GM21723 (cell line): ENCODE measurements around the gene RNF114.
"Not testable (repeated sequence)": the region's sequence is repeated elsewhere in the genome, so short reads cannot be mapped to it uniquely, and the experiment has no call there.

ENCODE experiments used
- ATAC-seq: cut with Tn5 transposase; IDR thresholded peaks from one replicate; pipeline ENCODE4 v1.9.1; 2021; ENCODE audit warnings: mild to moderate bottlenecking, moderate library complexity; ENCODE audit not compliant: unreplicated experiment

Gene RNF114

DNA sequence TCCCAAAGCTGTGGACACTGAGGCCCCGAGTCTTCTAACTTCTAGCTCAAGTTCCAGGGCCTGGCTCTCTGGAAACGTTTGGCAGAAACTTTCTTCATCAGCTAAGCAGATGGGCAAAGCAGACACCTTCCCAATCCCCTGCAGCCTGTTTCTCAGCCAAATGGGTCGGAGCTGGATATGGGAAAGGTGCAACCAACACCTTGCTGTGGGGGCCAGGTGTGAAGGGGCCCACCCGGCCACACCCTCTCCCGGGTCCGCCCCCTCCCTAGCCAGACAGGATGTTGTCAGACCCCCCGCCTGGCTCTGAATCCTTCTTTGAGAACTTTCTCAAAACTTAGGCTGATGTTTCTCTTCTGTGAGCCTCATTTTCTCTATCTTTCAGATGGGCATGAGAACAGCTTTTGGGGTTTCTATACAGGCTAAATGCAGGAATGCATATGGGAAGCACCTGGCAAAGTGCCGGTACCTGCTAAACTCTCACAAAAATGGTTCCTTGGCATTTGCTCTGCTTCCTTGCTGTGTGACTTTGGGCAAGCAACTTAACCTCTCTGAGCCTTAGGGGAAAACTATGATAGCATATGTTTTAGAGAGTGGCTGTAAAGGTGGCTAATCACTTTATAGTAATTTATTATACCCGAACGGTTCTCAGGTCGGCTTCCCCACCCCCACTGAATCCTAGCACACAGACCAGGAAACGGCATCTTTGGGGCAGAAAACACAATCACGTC is 48.4 kb downstream of the RNF114 start:
- no peak for ATAC-seq

DNA sequence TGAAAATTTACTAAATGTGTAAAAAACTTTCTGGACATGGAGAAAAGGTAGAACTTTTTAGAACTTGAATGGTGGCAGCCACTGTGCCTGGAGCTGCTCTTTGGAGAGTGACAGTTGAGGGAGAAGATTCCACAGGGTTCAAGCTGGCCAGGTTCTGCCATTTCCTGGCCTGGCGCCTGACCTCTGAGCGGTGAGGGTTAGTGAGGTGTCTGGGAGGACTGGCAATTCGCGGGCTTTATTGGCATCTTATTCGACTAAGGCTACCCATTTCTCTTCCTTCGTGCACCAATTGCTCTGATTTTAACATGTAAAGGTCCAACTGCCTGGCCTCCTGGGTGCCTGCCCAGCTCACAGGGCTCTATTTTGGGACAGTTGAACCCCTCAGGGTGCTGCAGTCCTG is 49.0 kb downstream of the RNF114 start:
- ATAC-seq = no peak

DNA sequence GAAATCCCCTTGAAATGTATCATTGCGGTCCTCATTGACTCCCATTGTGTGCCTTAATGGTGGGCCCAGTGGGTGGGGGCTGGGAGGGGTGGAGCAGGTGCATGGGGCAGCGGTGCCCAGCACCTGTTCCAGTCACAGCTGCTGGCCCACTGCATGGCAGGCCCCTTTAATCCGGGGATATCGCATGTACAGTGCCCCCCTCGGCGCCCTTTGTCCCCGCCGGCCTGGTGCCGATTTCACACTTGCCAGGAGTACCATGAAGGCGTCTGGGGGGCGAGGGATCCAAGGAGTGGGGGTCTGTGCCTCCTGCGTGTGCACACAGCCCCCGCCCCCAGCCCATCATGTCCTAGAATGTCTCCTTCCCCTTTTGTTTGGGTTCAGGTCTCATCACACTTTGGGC is 49.4 kb downstream of the RNF114 start:
- ATAC-seq = no peak

DNA sequence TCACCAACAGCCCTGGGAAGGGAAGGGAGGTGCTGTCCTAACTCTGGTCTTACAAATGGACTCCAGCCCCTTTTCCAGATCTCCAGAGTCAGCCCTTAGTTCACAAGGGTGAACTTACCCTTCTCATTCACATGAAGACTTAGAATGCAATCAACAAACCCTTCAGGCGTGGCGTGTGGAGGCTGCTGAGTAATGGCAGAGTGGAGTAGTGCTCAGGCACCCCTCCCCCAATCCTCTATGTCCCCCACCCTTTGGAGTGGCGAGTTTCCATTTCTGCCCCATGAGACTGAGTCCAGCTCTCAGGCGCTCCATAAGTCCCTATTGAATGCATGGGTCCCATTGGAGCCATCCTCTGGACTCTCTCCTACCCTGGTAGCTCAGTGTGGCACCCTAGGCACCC is 49.9 kb downstream of the RNF114 start:
- ATAC-seq = no peak

DNA sequence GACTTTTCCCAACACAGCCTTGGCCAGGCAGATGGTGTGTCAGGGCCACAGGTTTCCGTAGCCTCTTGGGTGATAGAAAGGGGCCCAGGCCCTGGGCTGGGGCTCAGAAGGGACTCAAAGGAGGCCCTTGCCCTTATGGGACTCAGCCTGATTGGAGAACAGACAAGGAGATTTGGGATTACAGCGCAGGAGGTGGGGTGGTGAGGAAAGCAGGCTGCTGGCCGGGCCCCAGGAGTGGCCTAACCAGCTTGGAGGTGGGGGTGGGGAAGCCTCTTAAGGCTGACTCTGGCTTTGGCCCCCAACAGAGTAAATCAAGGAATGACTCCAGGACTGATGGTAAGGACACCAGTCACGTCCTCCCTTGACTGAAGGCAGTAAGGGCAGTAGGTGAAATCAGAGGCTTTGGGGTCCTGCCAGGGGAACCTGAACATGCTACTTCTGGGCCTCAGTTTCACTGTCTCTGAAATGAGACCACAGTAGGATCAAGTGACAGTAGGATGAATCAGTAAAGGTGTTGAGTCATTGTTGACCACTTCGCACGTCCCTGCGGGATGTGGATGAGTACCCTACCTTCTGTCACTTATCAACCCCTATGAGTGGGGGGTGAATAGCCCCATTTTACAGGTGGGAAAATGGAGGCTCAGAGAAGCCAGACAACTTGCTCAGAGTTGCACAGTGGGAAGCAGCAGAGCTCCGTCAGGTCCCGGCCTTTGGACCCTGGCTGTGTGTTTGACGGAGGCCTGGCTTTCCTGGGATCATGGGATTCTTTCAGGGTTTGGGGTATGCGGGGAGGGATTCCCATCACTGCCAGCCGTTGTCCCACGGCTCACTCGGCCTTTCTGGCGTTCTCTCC is 51.0 kb downstream of the RNF114 start:
- ATAC-seq = no peak

DNA sequence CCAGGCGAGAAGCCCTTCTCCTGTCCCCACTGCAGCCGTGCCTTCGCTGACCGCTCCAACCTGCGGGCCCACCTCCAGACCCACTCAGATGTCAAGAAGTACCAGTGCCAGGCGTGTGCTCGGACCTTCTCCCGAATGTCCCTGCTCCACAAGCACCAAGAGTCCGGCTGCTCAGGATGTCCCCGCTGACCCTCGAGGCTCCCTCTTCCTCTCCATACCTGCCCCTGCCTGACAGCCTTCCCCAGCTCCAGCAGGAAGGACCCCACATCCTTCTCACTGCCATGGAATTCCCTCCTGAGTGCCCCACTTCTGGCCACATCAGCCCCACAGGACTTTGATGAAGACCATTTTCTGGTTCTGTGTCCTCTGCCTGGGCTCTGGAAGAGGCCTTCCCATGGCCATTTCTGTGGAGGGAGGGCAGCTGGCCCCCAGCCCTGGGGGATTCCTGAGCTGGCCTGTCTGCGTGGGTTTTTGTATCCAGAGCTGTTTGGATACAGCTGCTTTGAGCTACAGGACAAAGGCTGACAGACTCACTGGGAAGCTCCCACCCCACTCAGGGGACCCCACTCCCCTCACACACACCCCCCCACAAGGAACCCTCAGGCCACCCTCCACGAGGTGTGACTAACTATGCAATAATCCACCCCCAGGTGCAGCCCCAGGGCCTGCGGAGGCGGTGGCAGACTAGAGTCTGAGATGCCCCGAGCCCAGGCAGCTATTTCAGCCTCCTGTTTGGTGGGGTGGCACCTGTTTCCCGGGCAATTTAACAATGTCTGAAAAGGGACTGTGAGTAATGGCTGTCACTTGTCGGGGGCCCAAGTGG is 51.9 kb downstream of the RNF114 start:
- ATAC-seq = no peak

DNA sequence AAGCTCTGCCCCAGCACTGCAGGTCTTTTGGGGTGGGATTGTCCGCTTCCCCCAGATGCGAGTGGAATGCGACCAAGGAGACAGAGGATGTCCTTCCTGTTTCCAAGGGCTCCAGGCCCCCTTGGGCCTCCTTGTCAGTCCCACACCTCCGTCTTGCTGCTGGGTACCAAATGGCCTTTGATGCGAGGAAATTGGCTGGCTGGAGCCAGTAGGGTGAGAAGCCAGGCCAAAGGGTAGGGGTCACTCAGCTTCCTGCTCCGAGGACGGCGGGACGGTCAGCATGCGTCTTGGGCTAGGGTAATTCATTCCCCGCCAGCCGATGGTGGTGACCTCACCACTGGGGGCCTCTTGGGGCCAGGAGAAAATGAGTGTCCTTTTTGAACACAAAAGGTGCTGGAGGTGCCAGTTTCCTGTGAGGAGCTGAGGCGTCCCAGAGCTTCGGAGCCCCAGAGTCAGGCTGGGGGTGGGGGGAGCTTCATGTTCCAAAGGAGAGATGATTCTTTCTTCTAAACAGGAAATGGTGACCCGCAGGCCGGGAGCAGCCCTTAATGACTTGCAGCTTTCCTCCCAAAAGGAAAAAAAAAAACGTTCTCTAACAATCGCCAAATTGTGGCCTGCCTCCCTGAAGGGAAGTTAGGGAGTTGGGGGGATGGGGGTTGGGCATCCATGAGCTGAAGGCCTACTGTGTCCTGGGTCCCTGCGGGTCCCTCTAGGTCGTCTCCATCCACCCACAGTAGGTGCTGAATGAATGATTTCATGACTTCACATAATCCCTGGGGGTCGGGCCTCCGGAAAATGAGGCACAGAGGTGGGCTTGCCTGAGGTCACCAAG is 53.3 kb downstream of the RNF114 start:
- no peak for ATAC-seq

DNA sequence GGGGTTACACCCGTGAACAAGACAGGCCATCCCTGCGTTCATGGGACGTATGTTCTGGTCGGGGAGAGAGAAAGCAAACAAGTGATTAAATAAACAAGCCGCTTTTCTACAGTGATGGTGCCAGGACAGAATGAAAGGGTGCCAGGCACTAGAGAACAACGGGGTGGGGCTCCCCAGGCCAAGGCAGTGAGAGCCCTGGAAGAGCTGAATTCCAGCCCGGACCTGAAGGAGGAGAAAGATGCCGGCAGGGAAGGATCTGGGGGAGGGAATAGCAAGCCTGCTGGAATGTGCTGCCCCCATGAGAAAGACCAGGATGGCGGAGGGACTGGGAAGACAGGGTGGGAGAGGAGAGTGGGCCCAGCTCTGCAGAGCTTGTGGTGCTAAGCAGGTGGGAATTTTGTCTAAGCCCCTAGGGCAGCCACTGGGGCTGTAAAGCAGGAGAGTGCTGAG is 54.1 kb downstream of the RNF114 start:
- no peak for ATAC-seq

DNA sequence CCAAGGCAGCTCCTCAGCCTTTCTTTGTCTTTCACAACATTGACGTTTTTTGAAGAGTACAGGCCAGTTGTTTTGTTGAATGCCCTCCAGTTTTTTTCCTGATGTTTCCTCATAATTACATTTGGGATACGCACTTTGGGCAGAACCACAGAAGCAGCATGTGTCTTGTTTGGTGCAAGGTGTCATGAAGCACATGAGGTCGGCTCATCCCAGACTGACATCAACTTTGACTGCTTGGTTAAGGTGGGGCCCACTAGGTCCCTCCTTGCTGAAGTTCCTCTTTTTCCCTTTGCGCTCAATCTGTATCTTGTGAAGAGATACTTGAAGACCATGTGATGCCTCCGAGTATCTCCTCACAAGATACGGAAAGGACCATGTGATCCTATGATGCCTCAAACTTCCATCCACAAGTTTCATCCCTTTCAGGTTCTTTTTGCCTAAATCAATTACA is 57.1 kb downstream of the RNF114 start:
- ATAC-seq = no peak

DNA sequence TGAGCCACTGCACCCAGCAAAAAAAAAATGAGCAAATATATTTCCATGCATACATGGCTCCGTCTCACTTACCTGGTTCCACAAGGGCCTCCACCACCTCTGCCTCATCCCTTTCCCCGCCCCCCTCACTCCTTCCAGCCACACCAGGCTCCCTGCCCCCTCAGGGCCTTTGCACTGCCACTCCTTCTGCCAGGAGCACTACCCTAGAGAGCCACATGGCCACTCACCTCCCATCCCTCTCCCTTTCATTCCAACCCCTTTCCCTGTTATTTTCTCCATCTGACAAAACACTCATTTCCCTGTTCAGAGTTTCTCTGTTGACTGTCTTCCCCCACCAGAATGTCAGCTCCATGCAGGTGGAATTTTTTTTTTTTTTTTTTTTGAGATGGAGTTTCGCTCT is 59.4 kb downstream of the RNF114 start:
- no peak for ATAC-seq

DNA sequence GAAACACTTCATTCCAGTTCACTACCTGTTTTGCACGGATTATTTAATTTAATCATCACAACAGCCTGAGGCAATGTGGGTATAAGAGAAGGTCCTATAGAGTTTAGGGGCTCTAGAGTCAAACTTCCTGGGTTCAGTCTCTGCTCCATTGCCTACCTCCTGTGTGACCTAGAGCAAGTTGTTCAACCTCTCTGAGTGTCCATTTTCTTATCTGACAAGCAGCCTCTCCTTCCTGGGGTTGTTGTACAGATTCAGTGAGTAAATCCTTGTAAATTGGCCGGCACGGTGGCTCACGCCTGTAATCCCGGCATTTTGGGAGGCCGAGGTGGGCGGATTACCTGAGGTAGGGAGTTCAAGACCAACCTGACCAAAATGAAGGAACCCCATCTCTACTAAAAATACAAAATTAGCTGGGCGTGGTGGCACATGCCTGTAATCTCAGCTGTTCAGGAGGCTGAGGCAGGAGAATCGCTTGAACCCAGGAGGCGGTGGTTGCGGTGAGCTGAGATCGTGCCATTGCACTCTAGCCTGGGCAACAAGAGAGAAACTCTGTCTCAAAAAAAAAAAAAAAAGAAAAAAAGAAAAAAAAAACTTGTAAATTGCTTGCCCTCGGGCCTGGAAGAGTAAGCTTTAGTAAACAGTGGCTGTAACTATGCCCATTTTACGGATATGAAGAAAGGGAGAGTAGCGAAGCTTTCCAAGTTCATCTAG is 62.4 kb downstream of the RNF114 start:
- ATAC-seq = not testable (repeated sequence)

DNA sequence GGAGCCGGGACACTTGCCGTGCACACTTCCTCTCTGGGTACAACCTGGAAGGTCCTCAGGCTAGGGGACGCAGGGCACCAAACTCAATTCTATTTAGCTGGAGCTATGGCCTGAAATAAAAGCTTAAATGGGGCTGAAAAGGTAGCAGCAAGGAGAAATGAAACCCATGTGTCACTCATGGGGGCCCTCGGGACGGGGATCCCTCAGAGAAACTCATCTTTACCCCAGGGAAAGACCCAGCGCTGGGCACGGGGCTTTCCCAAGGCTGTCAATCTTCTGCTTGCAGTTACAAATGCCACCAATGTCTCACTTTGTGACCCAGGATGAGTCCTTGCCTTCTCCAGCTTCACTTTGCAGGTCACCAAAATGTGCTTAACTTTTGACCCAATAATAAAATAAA is 63.1 kb downstream of the RNF114 start:
- ATAC-seq = peak; percentile 52

DNA sequence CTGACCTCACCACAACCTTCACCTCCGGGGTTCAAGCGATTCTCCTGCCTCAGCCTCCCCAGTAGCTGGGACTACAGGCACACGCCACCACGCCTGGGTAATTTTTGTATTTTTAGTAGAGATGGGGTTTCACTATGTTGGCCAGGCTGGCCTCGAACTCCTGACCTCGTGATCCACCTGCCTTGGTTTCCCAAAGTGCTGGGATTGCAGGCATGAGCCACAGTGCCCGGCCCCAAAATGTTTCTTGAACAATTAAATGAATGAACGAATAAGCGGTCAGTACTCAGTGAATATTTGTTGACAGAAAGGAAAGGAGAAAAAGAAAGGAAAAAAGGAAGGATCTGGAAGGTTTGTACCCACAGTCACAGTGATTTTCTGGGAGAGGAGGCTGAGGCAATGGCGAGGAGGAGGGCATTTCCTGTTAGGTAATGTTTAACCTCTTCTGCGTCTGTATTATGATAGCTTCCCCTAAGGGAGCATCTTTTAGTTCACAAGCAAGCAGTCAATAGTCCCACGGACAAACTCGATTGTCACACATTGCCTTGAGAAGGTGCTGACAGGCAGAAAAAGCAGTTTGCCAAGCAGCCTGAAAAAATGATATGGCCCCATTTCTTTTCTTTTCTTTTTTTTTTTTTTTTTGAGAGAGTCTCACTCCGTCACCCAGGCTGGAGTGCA is 64.5 kb downstream of the RNF114 start:
- not testable (repeated sequence) for ATAC-seq

DNA sequence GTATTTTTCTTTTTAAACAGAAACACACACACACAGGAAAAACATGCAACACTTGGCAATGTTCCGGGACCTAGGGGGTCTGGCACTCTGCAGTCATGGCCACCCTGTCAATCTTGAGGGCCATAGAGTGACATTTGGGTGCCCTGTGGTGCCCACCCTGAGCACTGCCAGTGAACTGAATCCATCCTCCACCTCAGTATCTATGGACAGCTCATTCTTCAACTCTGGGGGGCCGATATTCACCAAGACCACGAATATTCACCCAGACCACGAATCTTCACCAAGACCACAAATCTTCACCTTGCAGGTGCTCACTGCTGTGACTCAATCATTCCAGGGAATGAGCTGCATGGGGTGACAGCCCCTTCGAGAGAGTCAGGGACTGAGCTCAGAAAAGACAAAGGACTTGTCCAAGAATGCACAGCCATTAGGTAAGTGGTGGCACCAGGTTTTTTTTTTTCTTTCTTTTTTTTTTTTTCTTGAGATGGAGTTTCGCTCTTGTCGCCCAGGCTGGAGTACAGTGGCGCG is 65.7 kb downstream of the RNF114 start:
- ATAC-seq = no peak

DNA sequence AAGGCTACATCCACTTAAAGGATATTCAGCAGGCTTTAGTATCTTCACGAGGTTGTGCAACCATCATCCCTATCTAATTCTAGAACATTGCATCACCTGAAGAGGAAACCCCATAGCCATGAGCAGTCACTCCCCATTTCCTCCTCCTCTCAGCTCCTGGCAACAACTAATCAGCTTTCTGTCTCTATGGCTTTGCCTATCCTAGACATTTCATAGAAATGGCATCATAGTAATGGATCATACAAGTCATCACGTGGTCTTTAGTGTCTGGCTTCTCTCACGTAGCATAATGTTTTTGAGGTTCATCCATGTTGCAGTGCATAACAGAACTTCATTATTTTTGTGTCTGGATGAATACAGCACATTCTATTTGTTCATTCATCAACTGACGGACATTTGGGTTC is 67.1 kb downstream of the RNF114 start:
- no peak for ATAC-seq
